Chondrocyte (in vitro differentiated cells): ENCODE results near the gene IL12RB2. TPM values are rescaled to one million over a fixed set of nuclear protein-coding genes. Genes with fewer than 3 reads are reported as not detected.

Experiments used
- DNase-seq: peaks from one replicate; pipeline ENCODE4 v3.0.0; 2021; ENCODE audit warnings: mixed read lengths, low spot score
- H3K27ac Mint-ChIP-seq: one replicate; pipeline ENCODE4 v1.8.0; 2021; ENCODE audit warnings: mild to moderate bottlenecking, moderate library complexity, mixed read lengths; ENCODE audit not compliant: unreplicated experiment
- H3K27me3 Mint-ChIP-seq: 2 replicates; pipeline ENCODE4 v1.8.0; 2021; ENCODE audit warnings: low read depth, mixed read lengths
- H3K36me3 Mint-ChIP-seq: 2 replicates; pipeline ENCODE4 v1.8.0; 2021; ENCODE audit warnings: low read depth, mixed read lengths
- H3K4me1 Mint-ChIP-seq: 2 replicates; pipeline ENCODE4 v1.8.0; 2021; ENCODE audit warnings: low read depth, mild to moderate bottlenecking, mixed read lengths
- H3K4me3 Mint-ChIP-seq: one replicate; pipeline ENCODE4 v1.8.0; 2021; ENCODE audit warnings: mild to moderate bottlenecking, moderate library complexity, mixed read lengths; ENCODE audit not compliant: unreplicated experiment
- H3K9me3 Mint-ChIP-seq: 2 replicates; pipeline ENCODE4 v1.8.0; 2021; ENCODE audit warnings: low read depth, mixed read lengths
- CTCF ChIP-seq: fragments of 200-600 bp; sonication (generic); IDR thresholded peaks from 2 replicates; pipeline ENCODE4 v1.5.0; 2021; ENCODE audit warnings: antibody characterized with exemption, mild to moderate bottlenecking, moderate library complexity
- total RNA-seq: library from RNA; stranded (reverse); gene quantifications from 3 replicates; pipeline ENCODE4 v1.2.1, GENCODE V29; 2021

Gene IL12RB2
- total RNA-seq, 1 donor from 2014 or later, result not detected

DNA sequence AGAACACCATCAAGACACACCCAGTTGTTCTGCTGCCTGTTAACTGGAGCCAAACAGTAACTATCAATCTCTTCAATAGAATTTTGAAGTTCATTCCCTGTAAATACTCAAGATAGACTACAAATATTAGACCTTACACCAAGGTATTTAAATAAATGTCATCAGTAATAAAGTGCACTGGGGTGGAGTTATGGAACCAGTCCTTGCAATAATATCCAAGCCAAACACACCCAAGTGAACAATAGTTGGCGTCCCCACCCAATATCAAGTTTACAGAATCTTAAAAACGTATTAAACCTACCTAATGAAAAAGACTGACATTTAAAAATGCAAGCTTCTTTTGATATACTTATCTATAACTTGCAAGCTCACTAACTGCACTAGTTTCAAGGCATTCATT lies 119.8 kb downstream of the IL12RB2 start:
- peak overlapping the region; percentile 87 for H3K4me3 Mint-ChIP-seq
- no peak for TF ChIP-seq CTCF
- H3K27ac Mint-ChIP-seq, result no peak overlapping the region
- DNase-seq, result no peak
- peaks cover 23% of the 10 kb centered on the region for H3K36me3 Mint-ChIP-seq
- peaks cover 47% of the 10 kb centered on the region for H3K4me1 Mint-ChIP-seq
- no peaks in the 10 kb centered on the region for H3K27me3 Mint-ChIP-seq
- H3K9me3 Mint-ChIP-seq, result no peaks in the 10 kb centered on the region

DNA sequence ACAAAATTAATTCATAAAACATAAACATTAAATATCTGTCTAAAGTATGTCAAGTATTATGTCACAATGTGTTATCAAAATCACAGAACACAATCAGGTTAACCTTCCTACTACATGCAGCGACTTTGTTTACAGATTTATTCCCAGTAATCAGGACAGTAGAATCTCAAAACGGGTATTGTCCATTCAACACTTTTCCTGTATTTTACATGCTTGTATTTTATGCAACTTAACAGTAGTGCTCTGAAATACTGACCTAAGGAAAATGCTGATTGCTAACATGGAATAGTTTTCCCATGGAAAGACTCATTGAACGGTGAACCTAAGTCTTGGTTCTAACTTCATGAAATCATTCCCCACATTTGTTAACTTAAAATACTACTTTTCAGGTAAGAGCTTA lies 120.3 kb downstream of the IL12RB2 start:
- H3K4me3 Mint-ChIP-seq, result peak overlapping the region; percentile 87
- no peak for DNase-seq
- H3K4me1 Mint-ChIP-seq, result peaks cover 48% of the 10 kb centered on the region
- no peaks in the 10 kb centered on the region for H3K9me3 Mint-ChIP-seq
- H3K27me3 Mint-ChIP-seq, result no peaks in the 10 kb centered on the region
- H3K36me3 Mint-ChIP-seq, result peaks cover 21% of the 10 kb centered on the region
- no peak for TF ChIP-seq CTCF
- no peak overlapping the region for H3K27ac Mint-ChIP-seq

DNA sequence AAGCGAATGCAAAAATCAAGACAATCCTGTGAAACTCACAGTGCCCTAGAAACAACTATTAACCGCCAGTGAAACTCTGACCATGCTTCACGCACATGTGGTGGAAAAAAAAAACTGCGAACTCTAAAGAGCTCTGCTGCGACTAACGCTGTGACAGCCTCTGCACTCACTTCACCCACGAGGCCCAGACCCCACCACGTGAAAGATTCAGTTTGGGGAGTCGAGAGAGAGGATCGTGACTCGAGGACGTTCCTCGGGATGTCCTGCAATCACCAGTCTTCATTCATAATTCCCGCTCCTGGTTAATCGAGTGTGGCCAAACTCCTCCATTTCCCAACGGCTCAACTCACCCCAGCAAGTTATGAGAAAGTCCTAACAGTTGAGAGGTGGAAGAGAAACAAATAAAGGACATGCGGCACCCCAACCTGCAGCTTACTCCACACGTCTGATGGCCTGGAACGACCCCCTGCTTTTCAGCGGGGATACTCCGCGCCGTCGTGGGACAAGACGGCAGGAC lies 121.4 kb downstream of the IL12RB2 start:
- no peak for TF ChIP-seq CTCF
- no peaks in the 10 kb centered on the region for H3K27me3 Mint-ChIP-seq
- H3K4me1 Mint-ChIP-seq, result peaks cover 59% of the 10 kb centered on the region
- no peaks in the 10 kb centered on the region for H3K9me3 Mint-ChIP-seq
- peak overlapping the region; percentile 87 for H3K4me3 Mint-ChIP-seq
- peaks cover 13% of the 10 kb centered on the region for H3K36me3 Mint-ChIP-seq
- H3K27ac Mint-ChIP-seq, result peak overlapping the region; percentile 84
- DNase-seq, result no peak

- H3K27ac Mint-ChIP-seq, result peak overlapping the region; percentile 97
- no peaks in the 10 kb centered on the region for H3K27me3 Mint-ChIP-seq
- peaks cover 66% of the 10 kb centered on the region for H3K4me1 Mint-ChIP-seq
- peaks cover 9% of the 10 kb centered on the region for H3K36me3 Mint-ChIP-seq
- no peaks in the 10 kb centered on the region for H3K9me3 Mint-ChIP-seq
- peak; percentile 39 for TF ChIP-seq CTCF
- H3K4me3 Mint-ChIP-seq, result peak overlapping the region; percentile 87
- no peak for DNase-seq
These were observed 122.1 kb downstream of the IL12RB2 start for GRCh38 chr1:67429528-67430357.

- DNase-seq, result peak; percentile 99
- H3K27me3 Mint-ChIP-seq, result no peaks in the 10 kb centered on the region
- H3K4me3 Mint-ChIP-seq, result peak within 1 kb of the TSS; percentile 87
- H3K27ac Mint-ChIP-seq, result peak within 1 kb of the TSS; percentile 97
- peak; percentile 13 for TF ChIP-seq CTCF
- H3K4me1 Mint-ChIP-seq, result peaks cover 66% of the 10 kb centered on the region
- peaks cover 2% of the 10 kb centered on the region for H3K36me3 Mint-ChIP-seq
- no peaks in the 10 kb centered on the region for H3K9me3 Mint-ChIP-seq
These were observed 122.9 kb downstream of the IL12RB2 start, which contains the start of gene SERBP1 for GRCh38 chr1:67430358-67431155. TSS of gene SERBP1 (minus strand) at chr1:67430402. CDS start at chr1:67430300, 102 bp downstream.
